GM10248 (cell line): Measurements from ENCODE around the gene HSPA2.

Source experiments
- CTCF ChIA-PET: fragments of 300-600 bp; sonication (Branson Sonifier 250); formaldehyde crosslinking; extraction: SDS; loops from one replicate; lab custom pipeline; 2021; ENCODE audit warnings: antibody characterized with exemption; lab: Yijun Ruan, JAX
- POLR2A ChIA-PET: fragments of 350-650 bp; sonication (Branson Sonifier 250); formaldehyde crosslinking; extraction: SDS; loops from one replicate; lab custom pipeline; 2020; ENCODE audit warnings: antibody characterized with exemption; lab: Yijun Ruan, JAX
- DNase-seq: peaks from one replicate; pipeline ENCODE4 v3.0.0; 2012; ENCODE audit errors: extremely low spot score
- CTCF ChIP-seq: IDR thresholded peaks from 2 replicates; pipeline ENCODE4 v1.5.1; 2012; ENCODE audit warnings: mild to moderate bottlenecking, low read depth; ENCODE audit errors: extremely low read depth, missing control alignments, control extremely low read depth

HSPA2 gene

GRCh38 chr14:64501411-64502171, 39.0 kb upstream of the HSPA2 start:
- DNase-seq: no peak
- TF ChIP-seq CTCF: no peak
- ChIA-PET POLR2A (interaction anchor here (0.6 kb wide), 1 partner anchor 14 kb away, joined by 3 read pairs; no protein-coding TSS in a partner anchor), CTCF (interaction anchor here (1.0 to 3.5 kb wide), 9 partner anchors 8 to 157 kb away, joined by 3 to 24 read pairs (median 5); partner anchors contain the start of genes HSPA2 and MTHFD1)

GRCh38 chr14:64502456-64502855, 38.1 kb upstream of the HSPA2 start:
- TF ChIP-seq CTCF: peak; percentile 24
- ChIA-PET POLR2A (no interaction called here), CTCF (interaction anchor here (0.7 to 3.5 kb wide), 9 partner anchors 8 to 158 kb away, joined by 3 to 24 read pairs (median 6); no protein-coding TSS in a partner anchor)
- DNase-seq: no peak

- no peak for DNase-seq
- CTCF ChIA-PET: interaction anchor here (0.7 to 3.5 kb wide), 7 partner anchors 8 to 159 kb away, joined by 3 to 24 read pairs (median 6); no protein-coding TSS in a partner anchor
- TF ChIP-seq CTCF: no peak
- POLR2A ChIA-PET: no interaction called here
Observed at GRCh38 chr14:64502887-64503433, 37.6 kb upstream of the HSPA2 start.

GRCh38 chr14:64503434-64504309, 36.9 kb upstream of the HSPA2 start, which contains the start of gene ZBTB25:
Gene ZBTB25, minus strand, starts transcription at chr14:64503838. Its CDS starts 13,305 bp downstream, at chr14:64490533.
- no peak for TF ChIP-seq CTCF
- ChIA-PET POLR2A (interaction anchor here (0.6 to 1.2 kb wide), 3 partner anchors 12 to 566 kb away, joined by 3 to 5 read pairs (median 4); partner anchors contain the start of gene MTHFD1), CTCF (interaction anchor here (1.5 to 3.5 kb wide), 6 partner anchors 7 to 159 kb away, joined by 5 to 24 read pairs (median 6); no protein-coding TSS in a partner anchor)
- peak; percentile 87 for DNase-seq

GRCh38 chr14:64504310-64504896, 36.1 kb upstream of the HSPA2 start, which contains the start of gene ZBTB1:
Gene ZBTB1, plus strand, starts transcription at chr14:64504770. Its CDS starts 16,735 bp downstream, at chr14:64521505.
- DNase-seq: peak; percentile 63
- ChIA-PET POLR2A (interaction anchor here (0.6 to 1.2 kb wide), 3 partner anchors 12 to 566 kb away, joined by 3 to 5 read pairs (median 4); partner anchors contain the start of gene MTHFD1), CTCF (interaction anchor here (1.9 kb wide), 1 partner anchor 40 kb away, joined by 6 read pairs; no protein-coding TSS in a partner anchor)
- TF ChIP-seq CTCF: no peak
